GM23338 (cell line): ENCODE results near the gene DUSP3. TPM values are rescaled to one million over a fixed set of nuclear protein-coding genes. Genes with fewer than 3 reads are reported as not detected.
"Not testable (repeated sequence)": the region's sequence is repeated elsewhere in the genome, so short reads cannot be mapped to it uniquely, and the experiment has no call there.

ENCODE experiments used
- ATAC-seq: fragments of 200-7000 bp; cut with Tn5 transposase; 3 replicates; pipeline ENCODE4 v1.9.1; 2020
- DNase-seq: peaks from one replicate; pipeline ENCODE4 v3.0.0-alpha.2; 2015; ENCODE audit warnings: low spot score
- H2AFZ ChIP-seq: fragments of 200-600 bp; sonication (generic); 2 replicates; pipeline ENCODE4 v1.8.0; 2016; ENCODE audit warnings: antibody characterized with exemption, mild to moderate bottlenecking, moderate library complexity
- H3F3A ChIP-seq: fragments of 200-600 bp; sonication (generic); replicated peaks from 2 replicates; pipeline ENCODE4 v1.8.0; 2017; ENCODE audit warnings: antibody characterized with exemption, mixed run types, low read depth
- H3K27ac ChIP-seq: fragments of 200-600 bp; sonication (generic); 2 replicates; pipeline ENCODE4 v1.6.1; 2016; ENCODE audit warnings: low read depth
- H3K27me3 ChIP-seq: fragments of 200-600 bp; sonication (generic); 2 replicates; pipeline ENCODE4 v1.8.0; 2016; ENCODE audit warnings: mild to moderate bottlenecking, mixed run types, moderate library complexity; ENCODE audit not compliant: insufficient read depth
- H3K36me3 ChIP-seq: fragments of 200-600 bp; sonication (generic); 2 replicates; pipeline ENCODE4 v1.8.0; 2016; ENCODE audit warnings: mild to moderate bottlenecking; ENCODE audit not compliant: insufficient read depth
- H3K4me1 ChIP-seq: fragments of 200-600 bp; sonication (generic); 2 replicates; pipeline ENCODE4 v1.8.0; 2016; ENCODE audit warnings: mild to moderate bottlenecking, moderate library complexity; ENCODE audit not compliant: insufficient read depth
- H3K4me2 ChIP-seq: fragments of 200-600 bp; sonication (generic); 2 replicates; pipeline ENCODE4 v1.7.1; 2017; ENCODE audit warnings: mixed run types
- H3K4me3 ChIP-seq: fragments of 200-600 bp; sonication (generic); 2 replicates; pipeline ENCODE4 v1.6.1; 2016; ENCODE audit warnings: mixed run types
- H3K79me2 ChIP-seq: fragments of 200-600 bp; sonication (generic); replicated peaks from 2 replicates; pipeline ENCODE4 v1.8.0; 2017; ENCODE audit warnings: mild to moderate bottlenecking; ENCODE audit not compliant: insufficient read depth
- H3K9me2 ChIP-seq: fragments of 200-600 bp; sonication (generic); 2 replicates; pipeline ENCODE4 v1.8.0; 2017; ENCODE audit not compliant: insufficient read depth
- H4K20me1 ChIP-seq: fragments of 200-600 bp; sonication (generic); replicated peaks from 2 replicates; pipeline ENCODE4 v1.8.0; 2017; ENCODE audit warnings: mild to moderate bottlenecking; ENCODE audit not compliant: insufficient read depth
- H3K27ac Mint-ChIP-seq: 2 replicates; pipeline ENCODE4 v1.8.0; 2020; ENCODE audit warnings: inconsistent platforms, mild to moderate bottlenecking, moderate library complexity, mixed read lengths
- H3K27me3 Mint-ChIP-seq: 3 replicates; pipeline ENCODE4 v1.8.0; 2022; ENCODE audit warnings: low read depth, mild to moderate bottlenecking, moderate library complexity, mixed read lengths, inconsistent platforms; ENCODE audit not compliant: insufficient read depth, poor library complexity
- H3K36me3 Mint-ChIP-seq: 3 replicates; pipeline ENCODE4 v1.8.0; 2021; ENCODE audit warnings: low read depth, mild to moderate bottlenecking, inconsistent platforms, moderate library complexity, mixed read lengths
- H3K4me1 Mint-ChIP-seq: 3 replicates; pipeline ENCODE4 v1.8.0; 2020; ENCODE audit warnings: mild to moderate bottlenecking, inconsistent platforms, mixed read lengths
- H3K4me3 Mint-ChIP-seq: 3 replicates; pipeline ENCODE4 v1.8.0; 2021; ENCODE audit warnings: moderate library complexity, mild to moderate bottlenecking, inconsistent platforms, mixed read lengths
- H3K9me3 Mint-ChIP-seq: 3 replicates; pipeline ENCODE4 v1.8.0; 2020; ENCODE audit warnings: moderate library complexity, mild to moderate bottlenecking, inconsistent platforms, mixed read lengths
- CTCF ChIP-seq, 2 experiments: fragments of 200-600 bp in 1 of 2; sonication (generic) in 1 of 2; conservative IDR thresholded peaks; 2 replicates each; pipeline versions ENCODE4 v1.5.1 to v1.6.1; 2016 to 2017; ENCODE audit warnings: antibody characterized with exemption in 2 of 2, low read depth in 2 of 2, mild to moderate bottlenecking in 2 of 2, moderate library complexity in 1 of 2
- ETS1 ChIP-seq: IDR thresholded peaks from 2 replicates; pipeline ENCODE4 v1.6.1; 2016; ENCODE audit warnings: antibody characterized with exemption
- ZNF114 ChIP-seq: fragments of 250-450 bp; sonication (Bioruptor Pico); IDR thresholded peaks from 2 replicates; pipeline ENCODE4 v1.5.0; 2020; ENCODE audit warnings: mild to moderate bottlenecking, moderate library complexity
- ZNF331 ChIP-seq: fragments of 250-450 bp; sonication (Bioruptor Pico); IDR thresholded peaks from 2 replicates; pipeline ENCODE4 v1.5.0; 2020; ENCODE audit warnings: low read depth, mild to moderate bottlenecking, moderate library complexity
- polyA plus RNA-seq: library from polyadenylated mRNA; unstranded; fragments of >200 nt; fragmentation: Nextera tagmentation; extraction: Ambion mirVana; gene quantifications from 2 replicates; pipeline ENCODE4 v1.2.1, GENCODE V29; 2016
- total RNA-seq: library from RNA; depleted of rRNA; stranded (reverse); fragments of >200 nt; shearing (Covaris generic); gene quantifications from 2 replicates; pipeline ENCODE4 v1.2.3, GENCODE V29; 2014
- TF ChIP-seq, protein P1 (sequence below): IDR thresholded peaks from one replicate; pipeline ENCODE4 v1.6.1; 2018; ENCODE audit warnings: antibody characterized with exemption; ENCODE audit not compliant: unreplicated experiment

The DUSP3 gene
- total and polyA plus RNA-seq, 2 experiments from 2014 or later, result 14.7 to 22.1 TPM

GRCh38 chr17:43798024-43798423 is 19.2 kb upstream of the DUSP3 start:
- H3K36me3 ChIP-seq, H3K27ac Mint-ChIP-seq: not testable (repeated sequence)
- peaks cover 19% of the 10 kb centered on the region; the same call in 2 of the 3 replicates for H3K36me3 Mint-ChIP-seq

GRCh38 chr17:43792668-43793067 is 13.9 kb upstream of the DUSP3 start:
- H3K36me3 ChIP-seq, H3K4me3 ChIP-seq, H3K4me1 Mint-ChIP-seq, H3K9me2 ChIP-seq, H2AFZ ChIP-seq, H3K4me2 ChIP-seq, DNase-seq, H3K4me1 ChIP-seq, H3K4me3 Mint-ChIP-seq, H3K79me2 ChIP-seq, H3K36me3 Mint-ChIP-seq, H3F3A ChIP-seq, H3K27ac Mint-ChIP-seq, ATAC-seq, H3K27ac ChIP-seq, H3K27me3 Mint-ChIP-seq, H3K27me3 ChIP-seq, H4K20me1 ChIP-seq: not testable (repeated sequence)
- peaks cover 29% of the 10 kb centered on the region for H3K9me3 Mint-ChIP-seq

More at GRCh38 chr17:43798024-43798423, 19.2 kb upstream of the DUSP3 start:
- Mint-ChIP-seq H3K9me3 (peaks cover 47% of the 10 kb centered on the region), H3K4me1 (peaks cover 16% of the 10 kb centered on the region)
- H2AFZ ChIP-seq, ATAC-seq, H3F3A ChIP-seq, H3K27ac ChIP-seq, DNase-seq, H3K27me3 ChIP-seq, H4K20me1 ChIP-seq, H3K4me3 Mint-ChIP-seq, H3K4me2 ChIP-seq, H3K27me3 Mint-ChIP-seq, H3K79me2 ChIP-seq, H3K4me3 ChIP-seq, H3K9me2 ChIP-seq: not testable (repeated sequence)
- peaks cover 21% of the 10 kb centered on the region for H3K4me1 ChIP-seq

DNA sequence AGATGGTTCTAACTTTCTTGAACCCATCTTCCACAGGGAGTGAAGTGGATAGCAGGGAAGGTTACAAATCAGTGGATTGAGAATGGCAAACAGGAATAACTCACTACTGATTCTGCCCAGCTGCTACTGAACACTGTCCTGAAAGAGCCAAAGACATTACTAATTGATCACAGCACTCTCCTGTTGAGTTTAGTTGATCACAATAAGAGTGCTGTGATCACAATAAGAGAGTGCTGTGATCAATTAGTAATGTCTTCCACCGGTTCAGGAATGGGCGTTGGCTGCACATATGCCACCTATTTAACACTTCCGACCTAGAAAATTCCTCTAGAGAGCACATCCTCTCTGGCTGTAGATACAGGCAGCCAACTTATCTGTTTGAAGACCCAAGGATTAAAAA is 12.8 kb upstream of the DUSP3 start:
- Histone ChIP-seq H3K4me3 (no peak overlapping the region), H3F3A (no peaks in the 10 kb centered on the region), H3K79me2 (no peaks in the 10 kb centered on the region), H3K9me2 (no peaks in the 10 kb centered on the region), H3K27me3 (no peaks in the 10 kb centered on the region), H3K4me2 (no peak overlapping the region; the same call in 1 of the 2 replicates), H3K36me3 (no peaks in the 10 kb centered on the region), H3K4me1 (no peaks in the 10 kb centered on the region; the same call in 1 of the 2 replicates), H3K27ac (no peak overlapping the region), H2AFZ (peak overlapping the region; percentile 35; the same call in 1 of the 2 replicates), H4K20me1 (no peaks in the 10 kb centered on the region)
- TF ChIP-seq ZNF114 (no peak), CTCF (conservative IDR thresholded peaks at IDR 0.05; ENCODE audit: low read depth in 2 of 2) (no peak), ZNF331 (CRISPR knock-in tag) (no peak), ETS1 (0 out of 2 replicates have a peak, but pooled peaks have one; percentile 44)
- TF ChIP-seq, protein P1, sequence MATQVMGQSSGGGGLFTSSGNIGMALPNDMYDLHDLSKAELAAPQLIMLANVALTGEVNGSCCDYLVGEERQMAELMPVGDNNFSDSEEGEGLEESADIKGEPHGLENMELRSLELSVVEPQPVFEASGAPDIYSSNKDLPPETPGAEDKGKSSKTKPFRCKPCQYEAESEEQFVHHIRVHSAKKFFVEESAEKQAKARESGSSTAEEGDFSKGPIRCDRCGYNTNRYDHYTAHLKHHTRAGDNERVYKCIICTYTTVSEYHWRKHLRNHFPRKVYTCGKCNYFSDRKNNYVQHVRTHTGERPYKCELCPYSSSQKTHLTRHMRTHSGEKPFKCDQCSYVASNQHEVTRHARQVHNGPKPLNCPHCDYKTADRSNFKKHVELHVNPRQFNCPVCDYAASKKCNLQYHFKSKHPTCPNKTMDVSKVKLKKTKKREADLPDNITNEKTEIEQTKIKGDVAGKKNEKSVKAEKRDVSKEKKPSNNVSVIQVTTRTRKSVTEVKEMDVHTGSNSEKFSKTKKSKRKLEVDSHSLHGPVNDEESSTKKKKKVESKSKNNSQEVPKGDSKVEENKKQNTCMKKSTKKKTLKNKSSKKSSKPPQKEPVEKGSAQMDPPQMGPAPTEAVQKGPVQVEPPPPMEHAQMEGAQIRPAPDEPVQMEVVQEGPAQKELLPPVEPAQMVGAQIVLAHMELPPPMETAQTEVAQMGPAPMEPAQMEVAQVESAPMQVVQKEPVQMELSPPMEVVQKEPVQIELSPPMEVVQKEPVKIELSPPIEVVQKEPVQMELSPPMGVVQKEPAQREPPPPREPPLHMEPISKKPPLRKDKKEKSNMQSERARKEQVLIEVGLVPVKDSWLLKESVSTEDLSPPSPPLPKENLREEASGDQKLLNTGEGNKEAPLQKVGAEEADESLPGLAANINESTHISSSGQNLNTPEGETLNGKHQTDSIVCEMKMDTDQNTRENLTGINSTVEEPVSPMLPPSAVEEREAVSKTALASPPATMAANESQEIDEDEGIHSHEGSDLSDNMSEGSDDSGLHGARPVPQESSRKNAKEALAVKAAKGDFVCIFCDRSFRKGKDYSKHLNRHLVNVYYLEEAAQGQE, result no peak
- H3K27me3 Mint-ChIP-seq, result peaks cover 5% of the 10 kb centered on the region
- H3K36me3 Mint-ChIP-seq, result no peaks in the 10 kb centered on the region
- peaks cover 18% of the 10 kb centered on the region for H3K9me3 Mint-ChIP-seq
- no peak overlapping the region for H3K4me3 Mint-ChIP-seq
- H3K27ac Mint-ChIP-seq, result no peak overlapping the region
- DNase-seq (peak; percentile 76), ATAC-seq (peak; percentile 85)
- peaks cover 3% of the 10 kb centered on the region; the same call in 1 of the 3 replicates for H3K4me1 Mint-ChIP-seq
